HuH-7.5 (cell line): Measurements from ENCODE around the gene DLGAP1.

ENCODE experiments used
- DNase-seq: peaks from one replicate; pipeline ENCODE4 v3.0.0; 2011; ENCODE audit warnings: low spot score

The DLGAP1 gene

DNA sequence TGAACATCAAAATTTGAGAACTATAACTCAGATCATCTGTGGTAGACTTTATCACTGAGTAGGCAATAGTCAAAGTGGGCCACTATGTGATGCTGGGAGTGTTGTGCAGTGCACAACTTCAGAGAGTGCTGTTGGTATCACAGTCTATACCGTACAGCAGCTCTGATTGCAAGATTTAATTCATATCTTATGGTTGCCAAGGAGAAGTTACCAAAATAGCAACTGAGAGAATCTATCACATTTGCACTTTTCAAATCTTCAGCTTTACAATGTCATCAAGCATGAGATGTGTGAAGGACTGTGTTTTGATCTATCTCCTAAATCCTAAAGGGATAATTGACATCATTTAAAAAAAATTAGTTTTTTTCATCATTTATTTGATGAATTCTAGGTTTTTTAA, 216.1 kb downstream of the DLGAP1 start:
- no peak for DNase-seq

DNA sequence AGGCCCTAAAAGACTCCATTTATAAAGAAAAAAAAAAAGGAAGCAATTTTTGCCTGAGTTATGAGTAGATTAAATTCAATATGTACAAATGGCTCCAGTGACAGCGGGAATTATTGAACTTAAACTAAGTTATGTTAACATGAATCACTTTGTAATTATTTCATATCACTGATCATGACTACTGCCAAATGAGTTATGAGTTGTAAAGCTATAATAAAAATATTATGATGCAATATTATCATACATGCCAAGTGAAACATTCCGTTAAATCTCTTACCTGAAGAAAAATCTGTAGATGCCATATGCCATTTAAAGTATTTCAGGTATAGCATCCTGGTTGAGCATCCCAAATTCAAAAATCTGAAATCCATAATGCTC, 217.5 kb downstream of the DLGAP1 start:
- DNase-seq, result no peak

DNA sequence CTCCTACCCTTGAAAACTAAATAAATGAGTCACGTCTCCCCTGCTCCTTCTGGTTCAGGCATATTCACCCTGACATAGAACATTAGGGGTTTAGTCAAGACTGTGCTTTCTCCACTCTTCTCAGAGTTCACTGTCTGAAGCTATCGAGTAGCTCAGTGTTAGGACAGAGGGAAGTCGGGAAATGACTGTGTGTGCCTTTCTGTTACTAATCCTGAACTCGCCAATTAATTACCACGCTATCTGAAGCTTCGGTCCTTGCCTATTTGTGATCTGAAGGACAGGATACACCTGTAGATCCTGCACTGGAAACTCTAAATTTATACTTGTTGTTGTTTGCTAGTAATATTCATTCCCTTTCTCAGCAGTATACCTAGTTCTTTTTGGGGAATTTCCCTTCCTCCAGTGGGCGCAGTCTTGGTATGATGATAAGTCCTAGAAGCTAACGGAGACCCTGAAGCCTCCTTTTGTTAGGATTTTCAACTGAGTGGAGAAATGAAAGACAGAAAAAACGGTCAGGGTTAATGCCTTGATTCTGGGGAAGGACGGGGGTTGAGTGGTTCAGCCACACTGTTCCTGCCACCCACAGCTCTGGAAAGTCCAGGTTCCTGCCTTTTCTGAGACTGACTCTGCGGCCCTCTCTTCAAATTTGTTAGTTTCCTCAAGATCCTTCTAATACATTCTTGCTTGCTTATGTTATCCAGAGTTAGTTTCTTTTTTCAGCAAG, 218.0 kb downstream of the DLGAP1 start:
- DNase-seq, result no peak

DNA sequence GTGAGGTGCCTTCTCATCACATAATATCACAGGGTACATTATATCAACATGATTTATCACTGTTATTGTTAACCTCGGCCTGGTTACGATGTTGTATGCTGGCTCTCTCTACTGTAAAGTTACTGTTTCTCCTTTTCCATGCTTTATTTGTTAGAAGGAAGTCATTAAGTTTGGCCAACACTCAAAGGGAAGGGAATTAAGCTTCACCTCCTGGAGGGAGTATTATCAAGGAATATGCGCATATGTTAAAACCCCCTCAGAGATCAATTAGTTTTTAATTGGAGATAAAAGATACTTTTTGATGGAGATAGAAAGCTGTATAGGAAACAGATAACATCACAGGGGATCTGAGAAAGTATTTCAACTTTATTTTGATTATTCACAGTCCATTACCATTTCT, 221.6 kb downstream of the DLGAP1 start:
- no peak for DNase-seq

DNA sequence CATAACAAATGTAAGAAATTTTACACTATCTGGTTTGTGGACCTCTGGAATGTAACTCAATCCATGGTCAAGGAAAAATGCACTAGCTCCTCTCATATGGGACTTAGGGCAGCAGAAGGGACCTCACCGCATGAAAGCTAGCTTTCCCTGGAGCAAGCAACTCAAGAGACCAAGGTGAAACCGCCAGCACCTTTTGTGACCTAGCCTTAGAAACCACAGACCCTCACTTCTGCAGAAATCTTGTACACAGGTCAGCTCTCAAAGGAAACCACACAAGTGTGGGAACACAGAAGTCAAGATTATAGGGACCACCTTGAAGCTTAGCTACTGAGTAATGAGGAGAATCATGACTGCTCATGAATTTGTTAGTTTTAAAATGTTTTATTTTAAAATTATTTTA, 222.5 kb downstream of the DLGAP1 start:
- no peak for DNase-seq

DNA sequence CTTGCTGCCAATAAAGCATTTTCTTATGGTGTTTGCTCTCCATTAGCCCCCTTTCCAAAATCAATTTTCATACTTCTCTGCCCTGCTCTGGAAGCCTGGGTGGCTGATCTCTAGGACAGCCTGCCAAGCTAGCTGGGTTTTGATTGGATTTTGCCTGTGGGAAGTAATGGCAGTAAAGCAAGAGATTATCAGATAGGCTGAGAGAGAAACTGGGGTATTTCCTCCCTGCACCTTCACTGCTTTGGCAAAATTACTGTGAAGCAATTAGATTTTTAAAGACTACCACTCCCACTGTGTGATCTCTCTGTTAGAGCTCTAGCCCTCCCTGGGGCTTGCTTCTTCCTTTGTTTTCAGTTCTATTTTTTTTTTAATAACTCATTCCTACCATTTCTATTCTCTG, 223.8 kb downstream of the DLGAP1 start:
- no peak for DNase-seq

GRCh38 chr18:4230450-4231168, 224.5 kb downstream of the DLGAP1 start:
- DNase-seq, result no peak

DNA sequence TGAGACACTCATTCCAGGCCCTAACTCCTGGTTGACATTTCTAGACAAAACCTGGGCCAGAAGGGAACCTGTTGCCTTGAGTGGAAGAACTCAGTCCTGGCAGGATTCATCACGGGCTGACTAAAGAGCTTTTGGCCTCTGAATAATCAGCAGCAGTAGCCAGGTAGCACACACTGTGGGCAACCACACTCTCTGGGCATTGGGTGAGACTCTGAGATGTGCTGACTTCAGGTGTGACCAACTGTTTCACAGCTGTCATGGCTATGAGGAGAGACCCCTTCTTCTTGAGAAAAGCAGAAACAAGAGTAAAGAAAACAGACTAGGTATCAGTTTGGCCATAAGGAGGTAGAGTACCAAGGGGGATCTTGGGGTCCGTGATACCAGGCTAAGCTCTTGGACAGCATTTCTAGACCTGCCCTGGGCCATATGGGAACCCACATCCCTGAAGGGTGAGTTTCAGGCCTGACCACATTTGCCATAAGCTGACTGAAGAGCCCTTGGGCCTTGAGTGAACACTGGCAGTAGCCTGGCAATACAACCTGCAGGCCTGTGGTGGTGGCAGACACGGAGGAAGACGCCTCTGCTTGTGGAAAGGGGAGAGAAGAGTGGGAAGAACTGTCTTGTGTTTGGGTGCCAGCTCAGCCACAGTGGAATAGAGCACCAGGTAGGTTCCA, 230.9 kb downstream of the DLGAP1 start:
- DNase-seq, result no peak

- no peak for DNase-seq
Observed at GRCh38 chr18:4211111-4211837, 243.8 kb downstream of the DLGAP1 start.

DNA sequence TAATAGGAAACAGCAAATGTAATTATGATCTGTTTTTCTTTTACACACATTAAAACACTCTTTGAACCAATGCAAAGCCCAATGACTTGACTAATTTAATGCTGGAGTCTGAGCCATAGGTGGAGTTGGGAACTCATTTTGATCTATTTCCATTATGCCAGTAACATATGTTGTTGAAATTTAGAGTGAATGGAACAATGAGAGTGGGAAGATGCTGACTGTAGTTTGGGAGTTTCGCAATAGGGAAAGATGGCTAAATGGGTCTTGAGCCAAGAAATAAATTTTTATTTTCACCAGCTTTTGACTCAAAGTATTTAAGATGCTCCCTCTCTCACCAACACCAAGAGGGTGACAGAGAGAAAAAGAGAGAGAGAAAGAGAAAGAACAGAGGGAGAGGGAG, 246.7 kb downstream of the DLGAP1 start:
- no peak for DNase-seq

- no peak for DNase-seq
Observed at GRCh38 chr18:4207383-4207985, 247.6 kb downstream of the DLGAP1 start.

DNA sequence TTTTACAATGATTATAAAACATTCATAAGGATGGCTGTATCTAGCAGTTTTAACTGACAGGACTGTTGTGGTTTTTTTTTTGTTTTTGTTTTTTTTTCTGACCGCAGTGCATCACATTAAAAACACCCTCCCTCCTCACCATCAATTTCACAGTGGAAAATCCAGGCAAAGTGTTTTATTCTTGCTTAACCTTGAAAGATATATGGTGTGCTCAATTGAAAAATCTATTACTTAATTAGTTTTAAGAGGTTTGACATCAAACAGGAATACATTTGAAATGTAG, 250.7 kb downstream of the DLGAP1 start:
- DNase-seq, result no peak

GRCh38 chr18:4203568-4204437, 251.3 kb downstream of the DLGAP1 start:
- no peak for DNase-seq

GRCh38 chr18:4200399-4200798, 254.7 kb downstream of the DLGAP1 start:
- no peak for DNase-seq

- DNase-seq, result no peak
Observed at GRCh38 chr18:4198956-4199355, 256.2 kb downstream of the DLGAP1 start.

GRCh38 chr18:4196351-4196750, 258.8 kb downstream of the DLGAP1 start:
- no peak for DNase-seq

GRCh38 chr18:4193086-4193485, 262.0 kb downstream of the DLGAP1 start:
- no peak for DNase-seq

DNA sequence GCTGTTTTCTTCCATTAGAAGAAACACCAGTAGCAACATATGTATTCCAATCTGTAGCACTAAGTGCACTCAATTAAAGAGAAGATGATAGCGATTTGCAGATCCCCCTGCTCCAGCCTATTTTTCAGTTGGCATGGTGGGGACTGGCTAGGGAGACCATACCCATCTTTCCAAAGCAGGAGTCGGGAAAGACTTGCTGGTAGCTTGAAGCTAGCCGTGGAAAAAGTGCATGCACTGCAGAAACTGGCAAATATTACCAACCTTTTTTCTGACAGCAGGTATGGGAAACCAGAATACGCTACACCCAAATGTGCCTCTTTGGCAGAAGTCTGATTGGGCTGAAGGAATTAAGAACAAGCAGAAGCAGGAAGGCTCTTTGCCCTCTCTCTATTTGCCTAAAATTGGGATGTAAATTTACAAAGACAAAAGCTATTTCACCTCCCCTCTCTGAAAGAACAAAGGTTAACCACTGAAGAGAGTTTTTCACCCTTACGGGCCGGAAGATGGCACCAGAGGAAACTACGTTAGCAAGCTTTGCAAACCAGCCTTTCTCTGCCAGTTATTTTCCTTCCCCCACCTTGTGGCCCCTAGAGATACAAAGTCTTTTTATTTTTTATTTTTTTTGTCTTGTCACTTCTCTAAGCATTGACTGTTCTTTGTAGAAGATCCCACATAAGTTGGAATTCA, 273.1 kb downstream of the DLGAP1 start:
- no peak for DNase-seq

GRCh38 chr18:4181086-4181485, 274.0 kb downstream of the DLGAP1 start:
- DNase-seq, result no peak

DNA sequence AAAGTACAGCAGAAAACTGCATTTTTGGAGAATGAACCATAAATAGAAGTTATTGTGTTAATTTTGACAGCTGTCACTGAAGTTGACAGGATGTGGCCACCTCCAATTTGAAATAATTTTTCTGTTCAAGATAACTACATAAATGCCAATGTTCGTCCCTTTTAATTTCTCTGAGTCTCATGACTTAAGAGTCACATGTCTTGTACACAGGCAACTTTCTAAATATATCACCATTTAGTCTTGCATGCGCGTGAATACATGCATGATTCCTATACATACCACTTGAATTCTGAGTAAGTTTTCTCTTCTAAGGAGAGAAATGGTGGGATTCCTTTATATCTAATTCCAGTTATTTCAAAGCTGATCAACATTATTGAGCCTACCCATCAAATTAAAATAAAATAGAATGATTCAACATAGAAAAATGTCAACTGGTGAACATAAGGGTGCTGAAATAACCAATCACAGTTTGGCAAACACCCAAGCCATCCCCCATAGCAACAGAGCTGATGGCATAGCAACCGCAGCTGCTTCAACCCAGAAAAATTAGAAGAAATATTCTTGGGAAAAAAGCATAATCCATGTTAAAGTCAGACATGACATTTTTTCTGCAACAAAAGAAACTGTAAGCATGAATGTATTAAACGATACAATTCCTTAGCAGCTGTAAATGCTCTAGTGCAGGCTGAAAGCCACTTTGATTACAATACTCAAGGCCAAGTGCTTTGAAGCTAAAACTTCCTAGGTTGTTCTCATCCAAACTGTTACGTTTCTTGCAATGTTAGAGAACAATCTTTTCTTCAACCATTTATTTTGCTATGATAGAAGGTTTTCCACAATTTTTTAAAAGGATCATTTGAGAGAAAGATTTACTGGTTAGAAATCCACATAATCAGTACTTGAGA, 282.7 kb downstream of the DLGAP1 start:
- no peak for DNase-seq
